Spinal cord (tissue), 10 donors: Measurements from ENCODE around the gene PTPN20. TPM values are rescaled to one million over a fixed set of nuclear protein-coding genes. Genes with fewer than 3 reads are reported as not detected.
"Not testable (repeated sequence)": the region's sequence is repeated elsewhere in the genome, so short reads cannot be mapped to it uniquely, and the experiment has no call there.

Experiments
- DNase-seq, 6 donors: peaks; one replicate each; pipeline versions ENCODE4 v3.0.0 to v3.0.0-alpha.2; 2013 to 2015; ENCODE audit warnings: low spot score in 6 of 6, low read depth in 4 of 6
- H3K27ac ChIP-seq: one replicate; pipeline ENCODE4 v1.5.1; 2013; ENCODE audit warnings: low read depth, low read length, control low read depth
- H3K27me3 ChIP-seq: one replicate; pipeline ENCODE4 v1.6.1; 2013; ENCODE audit warnings: low read length; ENCODE audit not compliant: control insufficient read depth, insufficient read depth
- H3K36me3 ChIP-seq: one replicate; pipeline ENCODE4 v1.6.1; 2013; ENCODE audit warnings: low read length; ENCODE audit not compliant: control insufficient read depth, insufficient read depth
- H3K4me1 ChIP-seq: one replicate; pipeline ENCODE4 v1.6.1; 2013; ENCODE audit warnings: low read length; ENCODE audit not compliant: control insufficient read depth, insufficient read depth
- H3K4me3 ChIP-seq: one replicate; pipeline ENCODE4 v1.5.1; 2013; ENCODE audit warnings: low read depth, low read length, control low read depth
- H3K9me3 ChIP-seq: one replicate; pipeline ENCODE4 v1.6.1; 2013; ENCODE audit warnings: low read length; ENCODE audit not compliant: control insufficient read depth, insufficient read depth
- WGBS: methylation state at CpG from one replicate; pipeline ENCODE4 v1.1.5; 2013; ENCODE audit warnings: missing lambda C conversion rate; ENCODE audit not compliant: insufficient coverage; 5-methylcytosine and 5-hydroxymethylcytosine counted together
- polyA plus RNA-seq, 2 donors: library from polyadenylated mRNA; unstranded; fragments of 120-200 nt; gene quantifications; one replicate each; pipeline ENCODE4 v1.2.1, GENCODE V29; 2013; ENCODE audit not compliant: insufficient read length in 2 of 2
- total RNA-seq, 2 donors: library from RNA; depleted of rRNA in 1 of 2; stranded (reverse); fragments of 120-200 nt in 1 of 2; fragments of >200 nt in 1 of 2; gene quantifications; one replicate each; pipeline versions ENCODE4 v1.2.3 to v1.2.4, GENCODE V29; 2013 to 2014
- donor health status: healthy.

PTPN20 gene
- total and polyA plus RNA-seq, 4 donors: 7.4 to 20.0 (median 12.2) TPM

DNA sequence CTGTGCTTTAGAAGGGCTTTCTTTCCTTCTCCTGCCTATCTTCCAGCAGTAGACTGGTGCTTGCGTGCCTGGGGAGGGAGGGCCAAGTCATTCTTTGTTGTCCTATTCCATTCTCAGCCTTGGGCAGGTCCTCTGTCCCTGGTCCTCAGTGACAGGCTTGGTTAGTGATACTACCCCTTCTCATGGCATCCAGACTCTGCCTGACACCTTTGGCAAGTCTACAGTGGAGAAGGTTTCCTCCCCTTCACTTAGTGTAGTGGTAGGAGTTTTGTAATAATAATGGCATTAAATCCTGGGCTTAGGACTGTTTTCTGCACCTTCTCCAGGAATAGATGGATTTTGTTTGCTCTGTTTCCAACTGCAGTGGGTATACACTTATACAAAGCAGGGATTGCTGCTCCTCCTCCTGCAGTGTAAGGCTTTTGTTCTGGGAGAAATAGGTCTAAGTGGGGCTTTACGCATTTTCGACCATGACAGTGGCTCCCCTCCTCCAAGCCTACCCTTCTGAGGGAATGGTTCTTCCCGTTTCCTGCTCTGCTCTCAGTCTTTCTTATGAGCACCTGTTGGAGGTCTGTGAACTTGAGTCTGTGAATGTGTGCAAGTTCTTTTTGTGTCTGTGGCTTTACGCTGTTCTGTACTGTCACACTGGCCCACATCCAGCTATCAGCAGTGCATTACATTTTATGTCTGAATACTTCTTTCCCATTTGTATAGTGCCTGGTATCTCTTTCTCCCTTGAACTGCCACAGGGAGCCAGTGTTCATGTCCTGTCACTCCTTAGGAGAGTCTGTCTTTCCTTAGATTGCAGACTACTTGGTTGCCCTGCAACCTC lies 37.7 kb downstream of the PTPN20 start:
- not testable (repeated sequence) for H3K4me3 ChIP-seq, H3K36me3 ChIP-seq, H3K9me3 ChIP-seq, H3K4me1 ChIP-seq, H3K27ac ChIP-seq, H3K27me3 ChIP-seq
- peak in 2 of 6 donors; percentile 39 to 43 for DNase-seq
- WGBS: no CpG with 5 or more reads among the region's 5 CpGs

- WGBS: no CpG with 5 or more reads among the region's 4 CpGs
- H3K36me3 ChIP-seq, H3K27ac ChIP-seq, DNase-seq, H3K4me1 ChIP-seq, H3K27me3 ChIP-seq, H3K9me3 ChIP-seq, H3K4me3 ChIP-seq: not testable (repeated sequence)
Observed at GRCh38 chr10:46952540-46952939, 41.3 kb downstream of the PTPN20 start.

DNA sequence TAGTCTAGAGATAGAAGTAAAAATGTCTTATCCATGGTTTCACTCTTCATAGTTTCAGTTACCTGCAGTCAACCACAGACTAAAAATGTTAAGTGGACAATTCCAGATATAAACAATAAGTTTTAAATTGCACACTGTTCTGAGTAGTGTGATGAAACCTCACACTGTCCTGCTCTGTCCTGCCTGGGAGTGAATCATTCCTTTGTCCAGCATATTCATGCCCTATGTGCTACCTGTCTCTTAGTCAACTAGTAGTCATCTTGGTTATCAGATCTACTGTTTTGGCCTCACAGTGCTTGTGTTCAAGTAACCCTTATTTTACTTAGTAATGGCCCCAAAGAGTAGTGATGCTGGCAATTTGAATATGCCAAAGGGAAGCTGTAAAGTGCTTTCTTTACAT lies 49.5 kb downstream of the PTPN20 start:
- H3K4me1 ChIP-seq, H3K4me3 ChIP-seq, H3K27me3 ChIP-seq, H3K9me3 ChIP-seq, H3K36me3 ChIP-seq, DNase-seq, H3K27ac ChIP-seq: not testable (repeated sequence)

- not testable (repeated sequence) for H3K9me3 ChIP-seq, H3K27me3 ChIP-seq, H3K4me1 ChIP-seq, H3K27ac ChIP-seq, H3K4me3 ChIP-seq, H3K36me3 ChIP-seq, DNase-seq
- no CpG with 5 or more reads among the region's 2 CpGs for WGBS
Observed at GRCh38 chr10:46963356-46963755, 52.1 kb downstream of the PTPN20 start.

- not testable (repeated sequence) for H3K9me3 ChIP-seq, H3K27ac ChIP-seq, DNase-seq, H3K36me3 ChIP-seq, H3K4me3 ChIP-seq, H3K27me3 ChIP-seq, H3K4me1 ChIP-seq
- WGBS: no CpG with 5 or more reads among the region's 2 CpGs
Observed at GRCh38 chr10:46967013-46967412, 55.8 kb downstream of the PTPN20 start.

DNA sequence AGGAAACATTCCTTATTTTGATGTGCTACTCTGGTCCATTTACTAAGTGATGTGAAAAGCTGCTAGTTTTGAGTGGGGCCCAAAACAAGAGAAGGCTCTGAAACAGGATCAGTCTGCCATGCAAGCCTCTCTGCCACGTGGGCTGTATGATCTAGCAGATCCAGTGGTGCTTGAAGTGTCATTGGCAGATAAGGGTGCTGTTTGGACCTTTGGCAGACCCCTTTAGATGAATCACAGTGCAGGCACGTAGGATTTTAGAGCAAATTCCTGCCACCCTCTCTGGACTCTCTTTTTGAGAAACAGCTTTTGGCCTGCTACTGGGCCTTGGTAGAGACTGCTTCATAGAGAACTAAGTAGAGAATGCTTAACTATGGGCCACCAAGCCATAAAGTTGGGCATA lies 69.0 kb downstream of the PTPN20 start:
- DNase-seq, H3K27me3 ChIP-seq, H3K9me3 ChIP-seq, H3K4me3 ChIP-seq, H3K27ac ChIP-seq, H3K4me1 ChIP-seq, H3K36me3 ChIP-seq: not testable (repeated sequence)
- no CpG with 5 or more reads among the region's 2 CpGs for WGBS

- H3K36me3 ChIP-seq, H3K27me3 ChIP-seq, H3K27ac ChIP-seq, DNase-seq, H3K4me3 ChIP-seq, H3K9me3 ChIP-seq, H3K4me1 ChIP-seq: not testable (repeated sequence)
- no CpG with 5 or more reads among the region's 10 CpGs for WGBS
Observed at GRCh38 chr10:46987233-46987924, 76.2 kb downstream of the PTPN20 start.

DNA sequence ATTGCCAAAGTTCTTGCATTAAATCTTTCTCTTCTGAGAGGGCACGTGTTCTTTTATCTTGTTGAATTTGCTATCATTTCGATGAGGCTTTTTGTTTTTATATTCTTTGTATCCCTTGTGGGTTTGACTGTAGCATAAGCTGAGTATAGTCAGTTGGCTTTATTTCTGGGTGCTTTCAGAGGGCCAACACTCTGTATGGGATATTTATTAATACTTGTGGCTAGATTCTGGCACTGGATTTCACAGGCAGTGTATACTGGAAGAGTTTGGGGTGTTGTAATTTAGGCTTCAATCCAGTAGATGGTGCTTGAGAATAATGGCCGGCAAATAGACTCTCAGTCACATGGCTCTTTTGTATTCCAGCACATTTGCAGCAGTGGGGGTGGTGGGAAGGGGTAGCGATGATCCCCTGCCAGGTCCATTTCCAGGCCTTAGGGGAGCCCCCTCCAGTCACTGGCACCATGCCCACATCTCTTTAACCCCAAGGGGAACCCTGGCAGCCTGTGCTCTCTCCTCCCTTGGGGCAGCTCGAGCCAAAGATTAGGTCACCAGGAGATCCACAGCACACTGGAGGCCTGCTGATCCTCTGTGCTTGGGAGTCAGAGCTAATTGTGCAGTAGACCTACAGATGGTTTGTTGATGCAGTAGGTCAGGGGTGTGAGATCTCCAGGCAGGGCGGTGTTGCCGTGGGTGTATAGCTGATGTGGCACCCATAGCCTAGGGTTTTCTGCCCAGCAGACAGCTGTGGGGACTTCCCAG lies 81.8 kb downstream of the PTPN20 start:
- WGBS: 65% methylated on average over 5 of the region's 7 CpGs
- H3K9me3 ChIP-seq: peaks cover 5% of the 10 kb centered on the region
- peak in 3 of 6 donors; percentile 0 to 46 (median 44) for DNase-seq
- no peaks in the 10 kb centered on the region for H3K36me3 ChIP-seq
- no peaks in the 10 kb centered on the region for H3K4me1 ChIP-seq
- H3K4me3 ChIP-seq: no peak overlapping the region
- H3K27me3 ChIP-seq: no peaks in the 10 kb centered on the region
- no peak overlapping the region for H3K27ac ChIP-seq

DNA sequence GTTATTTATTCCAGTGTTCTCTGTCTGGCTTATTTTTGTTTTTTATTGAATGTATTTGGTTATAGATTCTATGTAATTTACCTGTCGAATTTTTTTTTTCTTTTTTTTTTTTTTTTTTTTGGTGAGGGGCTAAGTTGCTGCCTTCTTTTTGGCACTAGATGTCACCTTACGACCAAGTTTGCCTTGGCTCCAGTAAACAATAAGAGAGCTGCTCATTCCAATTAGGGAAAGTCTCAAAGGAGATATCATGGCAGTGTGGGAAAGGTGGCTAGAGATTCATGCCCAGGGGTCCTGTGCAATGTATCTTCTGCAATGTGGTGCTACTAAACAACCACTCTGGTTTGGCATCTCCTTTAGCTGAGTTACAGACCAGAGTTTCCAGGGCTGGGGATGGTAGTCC lies 84.0 kb downstream of the PTPN20 start:
- Histone ChIP-seq H3K27me3 (no peaks in the 10 kb centered on the region), H3K9me3 (peaks cover 5% of the 10 kb centered on the region), H3K36me3 (no peaks in the 10 kb centered on the region), H3K4me1 (no peaks in the 10 kb centered on the region), H3K27ac (no peak overlapping the region), H3K4me3 (no peak overlapping the region)
- DNase-seq: peak in 1 of 6 donors; percentile 48
- 50% methylated on average over 1 of the region's 2 CpGs for WGBS
